OCI-LY3 (cell line): ENCODE measurements around the gene SQSTM1.

Source experiments
- H2AFZ ChIP-seq: fragments of 200-600, 300-600 bp; shearing (Covaris generic); 2 replicates; pipeline ENCODE4 v1.6.0; 2014; ENCODE audit warnings: antibody characterized with exemption, low read depth, low read length
- H3K27ac ChIP-seq: fragments of 200-600, 300-600 bp; sonication (generic); 2 replicates; pipeline ENCODE4 v1.5.1; 2014; ENCODE audit warnings: mild to moderate bottlenecking, low read length, moderate library complexity, mixed read lengths
- H3K27me3 ChIP-seq: fragments of 200-600, 300-600 bp; sonication (generic); 2 replicates; pipeline ENCODE4 v1.6.1; 2014; ENCODE audit warnings: low read depth, low read length, mixed read lengths
- H3K36me3 ChIP-seq: fragments of 200-600, 300-600 bp; sonication (generic); replicated peaks from 2 replicates; pipeline ENCODE3; 2014; ENCODE audit warnings: low read depth, low read length, mixed read lengths
- H3K4me1 ChIP-seq: fragments of 300-600, 200-600 bp; sonication (generic); 2 replicates; pipeline ENCODE4 v1.6.1; 2014; ENCODE audit warnings: low read length, mixed read lengths
- H3K4me2 ChIP-seq: fragments of 200-600, 300-600 bp; sonication (generic); 2 replicates; pipeline ENCODE4 v1.6.1; 2014; ENCODE audit warnings: low read length, mixed read lengths
- H3K4me3 ChIP-seq: fragments of 300-600, 200-600 bp; sonication (generic); 2 replicates; pipeline ENCODE4 v1.5.1; 2014; ENCODE audit warnings: antibody characterized with exemption, mild to moderate bottlenecking, low read length, moderate library complexity
- H3K79me2 ChIP-seq: fragments of 300-600, 200-600 bp; shearing (Covaris generic); 2 replicates; pipeline ENCODE4 v1.6.1; 2014; ENCODE audit warnings: mild to moderate bottlenecking, low read length, mixed read lengths
- H3K9ac ChIP-seq: fragments of 300-600, 200-600 bp; shearing (Covaris generic); 2 replicates; pipeline ENCODE4 v1.6.0; 2014; ENCODE audit warnings: mild to moderate bottlenecking, low read length, moderate library complexity
- H3K9me3 ChIP-seq: fragments of 200-600, 300-600 bp; shearing (Covaris generic); 2 replicates; pipeline ENCODE4 v1.6.1; 2014; ENCODE audit warnings: low read length, mixed read lengths; ENCODE audit not compliant: insufficient read depth
- H4K20me1 ChIP-seq: fragments of 200-600, 300-600 bp; sonication (generic); 2 replicates; pipeline ENCODE4 v1.6.1; 2016; ENCODE audit warnings: low read length, mixed read lengths; ENCODE audit not compliant: insufficient read depth
- EZH2phosphoT487 ChIP-seq: fragments of 200-600 bp; shearing (Covaris generic); IDR thresholded peaks from 2 replicates; pipeline ENCODE4 v1.6.1; 2018; ENCODE audit warnings: antibody characterized with exemption, mixed run types, low read depth
- TF ChIP-seq, protein P1 (sequence below): fragments of 200-600, 300-600 bp; sonication (generic); IDR thresholded peaks from 2 replicates; pipeline ENCODE4 v1.5.1; 2014; ENCODE audit warnings: antibody characterized with exemption, low read length, low read depth

The SQSTM1 gene

DNA sequence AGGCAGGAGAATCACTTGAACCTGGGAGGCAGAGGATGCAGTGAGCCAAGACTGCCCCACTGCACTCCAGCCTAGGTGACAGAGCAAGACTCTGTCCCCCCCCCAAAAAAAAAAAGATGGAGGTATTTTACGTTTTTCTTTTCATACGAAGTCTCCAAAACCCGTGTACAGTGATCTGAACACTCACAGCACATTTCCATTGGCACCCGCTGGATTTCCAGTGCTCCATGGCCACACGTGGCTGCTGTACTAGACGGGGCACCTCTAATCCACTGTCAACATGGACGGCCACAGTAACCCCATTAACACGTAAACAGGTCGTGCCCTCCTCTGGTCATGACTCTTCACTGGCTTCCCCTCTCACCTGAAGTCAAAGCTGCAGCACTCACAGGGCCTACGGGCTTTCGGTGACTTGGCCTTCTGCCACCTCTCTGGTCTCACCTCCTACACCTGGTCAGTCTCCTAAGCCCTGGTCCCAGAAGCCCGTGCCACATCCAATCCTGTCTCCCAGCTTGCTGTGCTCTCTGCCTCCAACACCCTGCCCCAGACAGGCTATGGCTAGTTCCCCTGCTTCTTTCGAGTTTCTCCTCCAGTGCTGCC is 64.9 kb downstream of the SQSTM1 start:
- Histone ChIP-seq H2AFZ (no peak overlapping the region), H3K4me3 (no peak overlapping the region), H3K27ac (no peak overlapping the region), H3K27me3 (no peaks in the 10 kb centered on the region), H3K4me1 (no peaks in the 10 kb centered on the region), H4K20me1 (no peaks in the 10 kb centered on the region), H3K9me3 (peaks cover 19% of the 10 kb centered on the region; the same call in 1 of the 2 replicates), H3K4me2 (no peak overlapping the region), H3K36me3 (peaks cover 79% of the 10 kb centered on the region), H3K9ac (no peak overlapping the region), H3K79me2 (no peaks in the 10 kb centered on the region)
- no peak for TF ChIP-seq EZH2phosphoT487
- TF ChIP-seq, protein P1, sequence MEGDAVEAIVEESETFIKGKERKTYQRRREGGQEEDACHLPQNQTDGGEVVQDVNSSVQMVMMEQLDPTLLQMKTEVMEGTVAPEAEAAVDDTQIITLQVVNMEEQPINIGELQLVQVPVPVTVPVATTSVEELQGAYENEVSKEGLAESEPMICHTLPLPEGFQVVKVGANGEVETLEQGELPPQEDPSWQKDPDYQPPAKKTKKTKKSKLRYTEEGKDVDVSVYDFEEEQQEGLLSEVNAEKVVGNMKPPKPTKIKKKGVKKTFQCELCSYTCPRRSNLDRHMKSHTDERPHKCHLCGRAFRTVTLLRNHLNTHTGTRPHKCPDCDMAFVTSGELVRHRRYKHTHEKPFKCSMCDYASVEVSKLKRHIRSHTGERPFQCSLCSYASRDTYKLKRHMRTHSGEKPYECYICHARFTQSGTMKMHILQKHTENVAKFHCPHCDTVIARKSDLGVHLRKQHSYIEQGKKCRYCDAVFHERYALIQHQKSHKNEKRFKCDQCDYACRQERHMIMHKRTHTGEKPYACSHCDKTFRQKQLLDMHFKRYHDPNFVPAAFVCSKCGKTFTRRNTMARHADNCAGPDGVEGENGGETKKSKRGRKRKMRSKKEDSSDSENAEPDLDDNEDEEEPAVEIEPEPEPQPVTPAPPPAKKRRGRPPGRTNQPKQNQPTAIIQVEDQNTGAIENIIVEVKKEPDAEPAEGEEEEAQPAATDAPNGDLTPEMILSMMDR: no peak

DNA sequence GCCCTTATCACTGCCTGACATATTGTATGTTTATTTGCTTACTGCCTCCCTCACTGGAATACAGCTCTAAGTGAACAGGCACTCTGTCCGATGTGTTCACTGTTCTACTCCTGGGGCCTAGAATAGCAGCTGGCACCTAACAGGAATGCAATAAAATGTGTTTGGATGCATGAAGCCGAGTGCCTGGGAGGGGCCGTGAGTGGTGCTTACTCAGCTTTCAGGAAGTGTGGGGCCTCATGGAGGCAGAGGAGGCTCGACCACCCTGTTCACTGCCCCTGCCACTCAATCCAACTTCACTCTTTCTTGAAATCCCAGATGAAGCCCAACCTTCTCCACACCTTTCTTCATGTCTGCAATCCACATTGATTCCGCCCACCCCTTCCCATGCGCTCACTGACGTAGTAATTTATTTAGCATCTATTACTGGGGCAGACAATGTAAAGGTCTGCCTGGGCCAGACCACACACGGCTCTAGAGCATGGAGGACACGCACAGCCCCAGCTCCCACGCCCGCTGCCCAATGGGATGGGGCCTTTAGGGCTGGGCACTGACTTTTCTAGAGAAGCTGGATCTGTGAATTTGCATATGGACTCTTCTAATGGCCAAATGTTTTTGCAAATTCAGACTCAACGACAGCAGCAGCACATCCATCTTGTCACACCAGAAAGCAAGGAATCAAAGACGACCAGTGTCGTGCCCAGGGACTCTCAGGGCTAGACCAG is 65.6 kb downstream of the SQSTM1 start:
- H3K36me3 ChIP-seq: peaks cover 87% of the 10 kb centered on the region
- no peak overlapping the region for H3K4me3 ChIP-seq
- no peaks in the 10 kb centered on the region for H4K20me1 ChIP-seq
- no peaks in the 10 kb centered on the region for H3K4me1 ChIP-seq
- H3K79me2 ChIP-seq: no peaks in the 10 kb centered on the region
- H3K27ac ChIP-seq: no peak overlapping the region
- peaks cover 19% of the 10 kb centered on the region; the same call in 1 of the 2 replicates for H3K9me3 ChIP-seq
- H3K27me3 ChIP-seq: no peaks in the 10 kb centered on the region
- no peak overlapping the region for H3K4me2 ChIP-seq
- H2AFZ ChIP-seq: no peak overlapping the region
- TF ChIP-seq, protein P1: no peak
- TF ChIP-seq EZH2phosphoT487: no peak
- no peak overlapping the region for H3K9ac ChIP-seq

DNA sequence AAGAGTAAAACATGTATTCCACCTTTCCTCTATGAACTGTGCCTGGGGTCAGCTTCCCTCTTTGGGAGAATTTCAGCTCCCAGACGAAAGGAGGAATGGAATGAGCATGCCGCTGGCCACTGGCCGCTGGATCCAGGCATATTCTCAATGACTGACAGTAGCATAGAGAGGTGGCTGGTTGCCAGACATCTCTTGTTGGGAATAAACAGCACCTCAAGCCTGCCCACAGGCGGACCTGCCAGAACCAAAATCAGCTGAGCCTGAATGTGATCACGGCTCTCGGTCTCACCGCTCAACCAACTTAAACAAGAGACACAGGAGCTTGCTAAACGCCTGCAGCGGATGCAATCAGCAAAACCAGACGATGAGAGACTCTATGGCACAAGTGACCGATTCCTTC is 66.4 kb downstream of the SQSTM1 start:
- Histone ChIP-seq H3K4me1 (no peaks in the 10 kb centered on the region), H3K9me3 (peaks cover 19% of the 10 kb centered on the region; the same call in 1 of the 2 replicates), H3K36me3 (peaks cover 94% of the 10 kb centered on the region), H3K4me3 (no peak overlapping the region), H3K4me2 (no peak overlapping the region), H3K27me3 (no peaks in the 10 kb centered on the region), H2AFZ (no peak overlapping the region), H4K20me1 (no peaks in the 10 kb centered on the region), H3K79me2 (no peaks in the 10 kb centered on the region), H3K27ac (no peak overlapping the region), H3K9ac (no peak overlapping the region)
- no peak for TF ChIP-seq EZH2phosphoT487
- TF ChIP-seq, protein P1: no peak
